Suprapubic skin (tissue), 4 donors: ENCODE measurements around the gene UBFD1. TPM values are rescaled to one million over a fixed set of nuclear protein-coding genes. Genes with fewer than 3 reads are reported as not detected.

ENCODE experiments used
- DNase-seq, 2 donors: peaks; one replicate each; pipeline ENCODE4 v3.0.0-alpha.2; 2019; ENCODE audit warnings: low spot score in 2 of 2
- H3K27ac ChIP-seq: fragments of 200-600 bp; sonication (generic); one replicate; pipeline ENCODE4 v1.5.1; 2019
- H3K27me3 ChIP-seq: fragments of 200-600 bp; sonication (generic); one replicate; pipeline ENCODE4 v1.5.1; 2019
- H3K36me3 ChIP-seq: fragments of 200-600 bp; sonication (generic); one replicate; pipeline ENCODE4 v1.5.1; 2019
- H3K4me1 ChIP-seq: fragments of 200-600 bp; sonication (generic); one replicate; pipeline ENCODE4 v1.5.1; 2019
- H3K4me3 ChIP-seq: fragments of 200-600 bp; sonication (generic); one replicate; pipeline ENCODE4 v1.5.1; 2019; ENCODE audit warnings: mild to moderate bottlenecking
- H3K9me3 ChIP-seq: fragments of 200-600 bp; sonication (generic); one replicate; pipeline ENCODE4 v1.5.1; 2019
- EP300 ChIP-seq: sonication (generic); formaldehyde crosslinking; IDR thresholded peaks from one replicate; pipeline ENCODE4 v1.6.1; 2017; ENCODE audit warnings: antibody characterized with exemption
- POLR2A ChIP-seq, 2 donors: fragments of 450-650 bp; IDR thresholded peaks; one replicate each; pipeline ENCODE4 v1.6.1; 2017; ENCODE audit warnings: antibody characterized with exemption in 2 of 2, mild to moderate bottlenecking in 2 of 2, moderate library complexity in 2 of 2
- POLR2AphosphoS5 ChIP-seq, 3 donors: sonication (generic); formaldehyde crosslinking; IDR thresholded peaks; one replicate each; pipeline ENCODE4 v1.6.1; 2017; ENCODE audit warnings: antibody characterized with exemption in 3 of 3
- WGBS: methylation state at CpG from one replicate; pipeline ENCODE4 v1.1.5; 2018; 5-methylcytosine and 5-hydroxymethylcytosine counted together
- total RNA-seq, 4 donors: library from RNA; depleted of rRNA; stranded (reverse); fragments of >200 nt; gene quantifications; one replicate each; pipeline ENCODE4 v1.1.0, GENCODE V29; 2016
- TF ChIP-seq, protein P1 (sequence below), 2 donors: fragments of 200-600 bp in 1 of 2; fragments of 450-650 bp in 1 of 2; sonication (generic) in 1 of 2; IDR thresholded peaks; one replicate each; pipeline ENCODE4 v1.5.1; 2016 to 2019; ENCODE audit warnings: antibody characterized with exemption in 2 of 2, mild to moderate bottlenecking in 1 of 2, moderate library complexity in 1 of 2

UBFD1 gene
- total RNA-seq, 4 donors from 2014 or later: 26.5 to 48.1 (median 39.4) TPM

GRCh38 chr16:23587726-23588125, 30.2 kb downstream of the UBFD1 start:
- Histone ChIP-seq H3K4me3 (no peak overlapping the region), H3K9me3 (no peaks in the 10 kb centered on the region), H3K4me1 (no peaks in the 10 kb centered on the region), H3K27ac (no peak overlapping the region), H3K27me3 (no peaks in the 10 kb centered on the region), H3K36me3 (peaks cover 90% of the 10 kb centered on the region)
- WGBS: 75% methylated on average over 5 of the region's 5 CpGs
- TF ChIP-seq, protein P1, sequence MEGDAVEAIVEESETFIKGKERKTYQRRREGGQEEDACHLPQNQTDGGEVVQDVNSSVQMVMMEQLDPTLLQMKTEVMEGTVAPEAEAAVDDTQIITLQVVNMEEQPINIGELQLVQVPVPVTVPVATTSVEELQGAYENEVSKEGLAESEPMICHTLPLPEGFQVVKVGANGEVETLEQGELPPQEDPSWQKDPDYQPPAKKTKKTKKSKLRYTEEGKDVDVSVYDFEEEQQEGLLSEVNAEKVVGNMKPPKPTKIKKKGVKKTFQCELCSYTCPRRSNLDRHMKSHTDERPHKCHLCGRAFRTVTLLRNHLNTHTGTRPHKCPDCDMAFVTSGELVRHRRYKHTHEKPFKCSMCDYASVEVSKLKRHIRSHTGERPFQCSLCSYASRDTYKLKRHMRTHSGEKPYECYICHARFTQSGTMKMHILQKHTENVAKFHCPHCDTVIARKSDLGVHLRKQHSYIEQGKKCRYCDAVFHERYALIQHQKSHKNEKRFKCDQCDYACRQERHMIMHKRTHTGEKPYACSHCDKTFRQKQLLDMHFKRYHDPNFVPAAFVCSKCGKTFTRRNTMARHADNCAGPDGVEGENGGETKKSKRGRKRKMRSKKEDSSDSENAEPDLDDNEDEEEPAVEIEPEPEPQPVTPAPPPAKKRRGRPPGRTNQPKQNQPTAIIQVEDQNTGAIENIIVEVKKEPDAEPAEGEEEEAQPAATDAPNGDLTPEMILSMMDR (IDR thresholded peaks at IDR 0.05): no peak
- TF ChIP-seq POLR2AphosphoS5 (IDR thresholded peaks at IDR 0.05): no peak
- TF ChIP-seq POLR2A (IDR thresholded peaks at IDR 0.05): no peak
- TF ChIP-seq EP300: no peak
- DNase-seq: no peak

GRCh38 chr16:23590181-23590580, 32.7 kb downstream of the UBFD1 start:
- DNase-seq: no peak
- H3K27me3 ChIP-seq: no peaks in the 10 kb centered on the region
- H3K27ac ChIP-seq: no peak overlapping the region
- TF ChIP-seq, protein P1 (IDR thresholded peaks at IDR 0.05): no peak
- TF ChIP-seq POLR2A (IDR thresholded peaks at IDR 0.05) (no peak), POLR2AphosphoS5 (IDR thresholded peaks at IDR 0.05) (no peak)
- H3K9me3 ChIP-seq: no peaks in the 10 kb centered on the region
- no peak overlapping the region for H3K4me3 ChIP-seq
- peaks cover 16% of the 10 kb centered on the region for H3K4me1 ChIP-seq
- WGBS: 100% methylated on average over 2 of the region's 3 CpGs
- peaks cover 78% of the 10 kb centered on the region for H3K36me3 ChIP-seq

- Histone ChIP-seq H3K27ac (no peak overlapping the region), H3K27me3 (no peaks in the 10 kb centered on the region), H3K4me3 (no peak overlapping the region), H3K9me3 (no peaks in the 10 kb centered on the region), H3K36me3 (peaks cover 38% of the 10 kb centered on the region), H3K4me1 (peaks cover 24% of the 10 kb centered on the region)
- no peak for DNase-seq
- TF ChIP-seq POLR2AphosphoS5 (IDR thresholded peaks at IDR 0.05) (no peak), POLR2A (IDR thresholded peaks at IDR 0.05) (no peak), EP300 (no peak)
- TF ChIP-seq, protein P1 (IDR thresholded peaks at IDR 0.05): no peak
- 99% methylated on average over 12 of the region's 12 CpGs for WGBS
Measured at GRCh38 chr16:23594186-23594585, 36.7 kb downstream of the UBFD1 start.

DNA sequence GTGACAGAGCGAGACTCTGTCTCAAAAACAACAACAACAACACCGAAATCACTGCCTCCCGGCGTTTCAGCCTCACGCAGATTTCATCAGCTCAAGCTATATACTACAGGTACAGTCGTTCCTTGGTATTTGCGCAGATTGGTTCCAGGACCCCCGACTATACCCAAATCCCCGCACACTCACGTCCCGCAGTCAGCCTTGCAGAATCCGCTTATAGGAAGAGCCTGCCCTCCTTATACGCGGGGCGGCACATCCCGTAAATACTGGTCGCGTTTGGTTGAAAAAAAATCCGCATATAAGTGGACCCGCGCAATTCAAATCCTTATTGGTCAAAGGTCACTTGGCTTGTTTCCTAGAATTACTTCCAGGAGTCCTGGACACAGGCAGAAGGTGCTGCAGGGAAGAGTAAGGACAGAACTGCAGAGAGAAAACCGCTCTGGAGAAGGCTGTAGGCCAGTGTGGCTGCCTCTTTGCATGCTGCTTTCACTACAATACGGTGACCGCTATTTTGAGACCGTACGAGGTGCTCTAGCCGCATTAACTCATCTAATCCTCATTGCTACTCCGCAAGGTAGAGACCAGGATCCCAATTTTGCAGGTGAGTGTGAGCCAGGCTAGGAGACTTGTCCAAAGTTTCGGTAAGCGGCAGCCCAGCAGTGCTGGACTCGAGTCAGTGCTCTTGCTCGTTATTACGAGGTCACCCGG, 37.9 kb downstream of the UBFD1 start:
- H3K36me3 ChIP-seq: peaks cover 30% of the 10 kb centered on the region
- H3K4me3 ChIP-seq: peak overlapping the region; percentile 69
- no peaks in the 10 kb centered on the region for H3K9me3 ChIP-seq
- 14% methylated on average over 26 of the region's 34 CpGs for WGBS
- peak overlapping the region; percentile 68 for H3K27ac ChIP-seq
- TF ChIP-seq POLR2A (IDR thresholded peaks at IDR 0.05) (no peak), EP300 (no peak), POLR2AphosphoS5 (IDR thresholded peaks at IDR 0.05) (no peak)
- TF ChIP-seq, protein P1 (IDR thresholded peaks at IDR 0.05): no peak
- H3K4me1 ChIP-seq: peaks cover 24% of the 10 kb centered on the region
- DNase-seq: no peak
- H3K27me3 ChIP-seq: no peaks in the 10 kb centered on the region

- H3K27me3 ChIP-seq: no peaks in the 10 kb centered on the region
- no peak for TF ChIP-seq POLR2A (IDR thresholded peaks at IDR 0.05)
- TF ChIP-seq POLR2AphosphoS5 (IDR thresholded peaks at IDR 0.05): peak in 2 of 3 donors; percentile 19 to 78
- TF ChIP-seq EP300: no peak
- TF ChIP-seq, protein P1 (IDR thresholded peaks at IDR 0.05): peak; percentile 99 to 100
- 8% methylated on average over 16 of the region's 67 CpGs for WGBS
- peak within 1 kb of the TSS; percentile 69 for H3K4me3 ChIP-seq
- peaks cover 24% of the 10 kb centered on the region for H3K4me1 ChIP-seq
- peak within 1 kb of the TSS; percentile 68 for H3K27ac ChIP-seq
- H3K36me3 ChIP-seq: peaks cover 22% of the 10 kb centered on the region
- no peaks in the 10 kb centered on the region for H3K9me3 ChIP-seq
- DNase-seq: peak; percentile 90
Measured at GRCh38 chr16:23595951-23596720, 38.6 kb downstream of the UBFD1 start, which contains the start of gene NDUFAB1. TSS of gene NDUFAB1 (minus strand) at chr16:23596316. CDS start at chr16:23596290, 26 bp downstream.
